ENCODE measurements around the gene SKAP1.

DNA sequence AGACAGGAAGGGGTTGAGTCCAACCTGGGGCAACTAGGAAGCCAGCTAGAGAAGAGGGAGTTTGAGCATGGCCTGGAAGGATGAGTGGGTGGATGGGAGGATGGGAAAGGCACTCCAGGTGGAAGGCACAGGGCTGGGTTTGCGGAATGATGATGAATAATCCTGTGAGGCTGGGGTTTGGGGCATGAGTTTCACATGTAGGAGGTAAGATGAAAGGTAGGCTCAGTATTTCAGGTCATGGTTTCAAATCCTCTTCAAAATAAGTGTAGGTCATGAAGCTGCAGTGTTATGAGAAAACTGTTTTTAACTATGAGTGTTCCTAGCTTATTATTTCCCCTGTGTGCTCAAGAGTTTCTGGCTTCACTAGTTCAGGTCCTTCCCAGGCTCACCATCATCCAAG, 130.3 kb downstream of the SKAP1 start:
- TF ChIP-seq, protein P1, sequence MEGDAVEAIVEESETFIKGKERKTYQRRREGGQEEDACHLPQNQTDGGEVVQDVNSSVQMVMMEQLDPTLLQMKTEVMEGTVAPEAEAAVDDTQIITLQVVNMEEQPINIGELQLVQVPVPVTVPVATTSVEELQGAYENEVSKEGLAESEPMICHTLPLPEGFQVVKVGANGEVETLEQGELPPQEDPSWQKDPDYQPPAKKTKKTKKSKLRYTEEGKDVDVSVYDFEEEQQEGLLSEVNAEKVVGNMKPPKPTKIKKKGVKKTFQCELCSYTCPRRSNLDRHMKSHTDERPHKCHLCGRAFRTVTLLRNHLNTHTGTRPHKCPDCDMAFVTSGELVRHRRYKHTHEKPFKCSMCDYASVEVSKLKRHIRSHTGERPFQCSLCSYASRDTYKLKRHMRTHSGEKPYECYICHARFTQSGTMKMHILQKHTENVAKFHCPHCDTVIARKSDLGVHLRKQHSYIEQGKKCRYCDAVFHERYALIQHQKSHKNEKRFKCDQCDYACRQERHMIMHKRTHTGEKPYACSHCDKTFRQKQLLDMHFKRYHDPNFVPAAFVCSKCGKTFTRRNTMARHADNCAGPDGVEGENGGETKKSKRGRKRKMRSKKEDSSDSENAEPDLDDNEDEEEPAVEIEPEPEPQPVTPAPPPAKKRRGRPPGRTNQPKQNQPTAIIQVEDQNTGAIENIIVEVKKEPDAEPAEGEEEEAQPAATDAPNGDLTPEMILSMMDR (IDR thresholded peaks at IDR 0.05), result no peak
- TF ChIP-seq ZFX (IDR thresholded peaks at IDR 0.05; ENCODE audit: borderline replicate concordance), result no peak
